Kidney (tissue), 14 donors: ENCODE measurements around the gene IGSF23. TPM values are rescaled to one million over a fixed set of nuclear protein-coding genes. Genes with fewer than 3 reads are reported as not detected.

Experiments
- DNase-seq, 5 donors: peaks; one replicate each; pipeline ENCODE4 v3.0.0-alpha.2; 2013 to 2020
- FAIRE-seq: peaks from 2 replicates; lab custom pipeline; 2012; peaks lifted over from hg19 to GRCh38; lab: Jason Lieb, UNC
- H3K27ac ChIP-seq, 2 donors: one replicate each; pipeline ENCODE4 v1.7.0; 2013; ENCODE audit warnings: low read depth in 2 of 2, low read length in 2 of 2, inconsistent platforms in 1 of 2
- H3K27me3 ChIP-seq: one replicate; pipeline ENCODE4 v1.7.1; 2013; ENCODE audit warnings: low read length, inconsistent platforms; ENCODE audit not compliant: control insufficient read depth, insufficient read depth
- H3K36me3 ChIP-seq, 3 donors: one replicate each; pipeline versions ENCODE4 v1.7.0 to v1.7.1; 2013; ENCODE audit warnings: low read length in 3 of 3, control low read depth in 1 of 3, inconsistent platforms in 1 of 3; ENCODE audit not compliant: insufficient read depth in 3 of 3, control insufficient read depth in 2 of 3
- H3K4me1 ChIP-seq, 3 donors: one replicate each; pipeline versions ENCODE4 v1.7.0 to v1.7.1; 2013; ENCODE audit warnings: low read length in 3 of 3, inconsistent platforms in 1 of 3, low read depth in 1 of 3; ENCODE audit not compliant: control insufficient read depth in 2 of 3, insufficient read depth in 2 of 3
- H3K4me3 ChIP-seq, 3 donors: one replicate each; pipeline versions ENCODE4 v1.7.0 to v1.8.1; 2013; ENCODE audit warnings: low read length in 3 of 3, control low read depth in 1 of 3, inconsistent platforms in 1 of 3
- H3K9ac ChIP-seq, 3 donors: one replicate each; pipeline versions ENCODE4 v1.7.0 to v1.7.1; 2013; ENCODE audit warnings: low read length in 3 of 3, control low read depth in 1 of 3, inconsistent platforms in 1 of 3
- H3K9me3 ChIP-seq, 3 donors: one replicate each; pipeline versions ENCODE4 v1.7.0 to v1.7.1; 2013; ENCODE audit warnings: low read length in 3 of 3, control low read depth in 1 of 3, inconsistent platforms in 1 of 3; ENCODE audit not compliant: control insufficient read depth in 2 of 3, insufficient read depth in 1 of 3
- intact Hi-C: fragments of 100-400 bp; cut with DNase I; formaldehyde crosslinking; loops from one replicate; pipeline ENCODE4 v1.11.1; 2022
- polyA plus RNA-seq: library from polyadenylated mRNA; stranded (reverse); fragments of 350-450 nt; fragmentation: Illumina TruSeq; extraction: RNeasy Lipid Tissue Mini Kit (QIAGEN cat#74804); gene quantifications from one replicate; pipeline ENCODE4 v1.2.3, GENCODE V29; 2014; ENCODE audit warnings: low read depth, low replicate concordance; ENCODE audit not compliant: insufficient read depth
- total RNA-seq: library from RNA; stranded (reverse); fragmentation: NEBNext Ultra II Directional; extraction: Animal tissue kit (Norgen Biotek cat#: 25700); gene quantifications from one replicate; pipeline ENCODE4 v1.2.1, GENCODE V29; 2021
- TF ChIP-seq, protein P1 (sequence below): IDR thresholded peaks from 3 replicates; pipeline ENCODE4 v1.5.1; 2012; ENCODE audit warnings: mild to moderate bottlenecking, moderate library complexity, borderline replicate concordance; ENCODE audit not compliant: insufficient read depth; ENCODE audit errors: extremely low read depth
- donor health status: control.
- donor health status: control.
- donor health status: control.
- donor health status: control.
- donor health status: control.
- donor health status: DM: yes; HTN: yes; CAD: no.
- donor health status: Normal renal cell carcinoma (clear cell type).

IGSF23 gene
- total and polyA plus RNA-seq, 2 donors from 2014 or later = not detected

DNA sequence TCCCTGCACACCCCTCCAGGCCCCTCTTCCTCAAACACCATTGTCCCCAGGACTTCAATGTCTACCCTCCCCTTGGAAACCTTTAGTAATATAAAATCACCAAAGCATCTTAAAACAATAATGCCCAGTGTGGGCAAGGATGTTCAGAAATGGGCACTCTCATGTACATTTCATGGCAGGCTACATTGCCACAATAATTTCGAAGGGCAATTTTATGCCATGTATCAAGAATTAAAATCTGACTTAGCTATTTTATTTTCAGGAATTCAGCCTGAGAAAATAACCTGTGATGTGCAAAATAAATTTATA lies 35.8 kb upstream of the IGSF23 start:
- FAIRE-seq = no peak
- H3K4me3 ChIP-seq = no peak overlapping the region
- H3K27me3 ChIP-seq = no peaks in the 10 kb centered on the region
- no peak overlapping the region for H3K27ac ChIP-seq
- peaks cover 0 to 5% (median 3%) of the 10 kb centered on the region in 3 donors for H3K4me1 ChIP-seq
- H3K36me3 ChIP-seq = no peaks in the 10 kb centered on the region
- DNase-seq = no peak
- no peak overlapping the region for H3K9ac ChIP-seq
- H3K9me3 ChIP-seq = no peaks in the 10 kb centered on the region
- intact Hi-C loops = no loop called here
- TF ChIP-seq, protein P1, sequence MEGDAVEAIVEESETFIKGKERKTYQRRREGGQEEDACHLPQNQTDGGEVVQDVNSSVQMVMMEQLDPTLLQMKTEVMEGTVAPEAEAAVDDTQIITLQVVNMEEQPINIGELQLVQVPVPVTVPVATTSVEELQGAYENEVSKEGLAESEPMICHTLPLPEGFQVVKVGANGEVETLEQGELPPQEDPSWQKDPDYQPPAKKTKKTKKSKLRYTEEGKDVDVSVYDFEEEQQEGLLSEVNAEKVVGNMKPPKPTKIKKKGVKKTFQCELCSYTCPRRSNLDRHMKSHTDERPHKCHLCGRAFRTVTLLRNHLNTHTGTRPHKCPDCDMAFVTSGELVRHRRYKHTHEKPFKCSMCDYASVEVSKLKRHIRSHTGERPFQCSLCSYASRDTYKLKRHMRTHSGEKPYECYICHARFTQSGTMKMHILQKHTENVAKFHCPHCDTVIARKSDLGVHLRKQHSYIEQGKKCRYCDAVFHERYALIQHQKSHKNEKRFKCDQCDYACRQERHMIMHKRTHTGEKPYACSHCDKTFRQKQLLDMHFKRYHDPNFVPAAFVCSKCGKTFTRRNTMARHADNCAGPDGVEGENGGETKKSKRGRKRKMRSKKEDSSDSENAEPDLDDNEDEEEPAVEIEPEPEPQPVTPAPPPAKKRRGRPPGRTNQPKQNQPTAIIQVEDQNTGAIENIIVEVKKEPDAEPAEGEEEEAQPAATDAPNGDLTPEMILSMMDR = no peak

DNA sequence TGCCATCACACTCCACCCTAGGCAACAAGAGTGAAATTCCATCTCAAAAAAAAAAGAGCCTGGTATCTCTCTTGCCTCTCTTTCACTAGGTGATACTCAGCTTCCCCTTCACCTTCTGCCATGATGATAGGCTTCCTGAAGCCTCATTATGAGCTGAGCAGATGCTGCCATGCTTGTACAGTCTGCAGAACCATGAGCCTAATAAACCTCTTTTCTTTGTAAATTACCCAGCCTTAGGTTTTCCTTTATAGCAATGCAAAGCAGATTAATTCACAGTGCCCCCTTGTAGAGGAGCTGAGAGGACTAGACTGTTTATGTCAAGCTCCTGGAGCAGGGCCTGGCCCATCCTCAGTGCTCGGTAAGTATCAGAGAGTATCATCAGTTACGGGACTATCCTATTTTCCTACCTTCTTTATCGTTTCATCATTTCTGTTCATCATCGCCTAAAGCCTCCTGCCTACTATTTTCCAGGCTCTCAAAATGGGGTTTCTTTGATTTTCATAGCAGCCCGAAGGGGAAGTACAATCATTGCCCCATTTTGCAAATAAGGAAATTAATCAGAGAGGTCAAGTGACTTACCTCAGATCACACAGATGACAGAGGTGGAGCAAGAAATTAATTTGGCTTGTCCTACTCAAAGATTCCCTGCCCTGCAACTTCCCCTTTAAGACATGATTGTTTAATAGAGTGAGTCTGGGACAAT lies 33.5 kb upstream of the IGSF23 start:
- no peaks in the 10 kb centered on the region for H3K27me3 ChIP-seq
- H3K27ac ChIP-seq = no peak overlapping the region
- TF ChIP-seq, protein P1 = no peak
- no peak for DNase-seq
- no peaks in the 10 kb centered on the region for H3K4me1 ChIP-seq
- H3K9ac ChIP-seq = no peak overlapping the region
- H3K9me3 ChIP-seq = no peaks in the 10 kb centered on the region
- no peak overlapping the region for H3K4me3 ChIP-seq
- intact Hi-C loops = no loop called here
- no peaks in the 10 kb centered on the region for H3K36me3 ChIP-seq
- no peak for FAIRE-seq

DNA sequence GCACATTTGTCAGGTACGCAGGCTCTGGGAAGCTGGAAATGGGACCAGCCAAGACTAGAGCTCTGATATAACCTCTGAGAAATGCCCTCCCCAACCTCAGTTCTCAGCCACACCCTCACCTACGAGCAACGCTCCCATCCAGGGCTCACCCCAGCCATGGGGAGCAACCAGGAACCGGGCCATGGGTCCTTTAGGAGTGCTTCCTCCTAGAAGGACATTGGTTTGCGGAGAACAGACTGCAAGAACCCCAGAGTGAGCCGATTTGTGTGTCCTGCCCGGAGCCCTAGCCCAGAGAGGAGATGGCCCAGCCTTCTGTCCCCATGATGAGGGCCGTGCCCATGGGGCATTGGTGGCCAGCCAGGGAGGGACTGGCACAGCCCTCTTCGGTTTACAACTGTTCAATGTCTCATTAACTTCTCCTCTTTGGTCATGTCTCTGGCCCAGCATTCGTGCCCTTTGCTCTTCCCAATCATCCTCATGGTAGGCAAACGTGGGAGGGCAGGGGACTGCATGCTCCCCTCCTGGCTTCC lies 32.9 kb upstream of the IGSF23 start:
- intact Hi-C loops = no loop called here
- FAIRE-seq (no peak), DNase-seq (no peak)
- TF ChIP-seq, protein P1 = no peak
- H3K4me1 ChIP-seq = no peaks in the 10 kb centered on the region
- H3K4me3 ChIP-seq = no peak overlapping the region
- H3K36me3 ChIP-seq = no peaks in the 10 kb centered on the region
- no peak overlapping the region for H3K27ac ChIP-seq
- no peaks in the 10 kb centered on the region for H3K27me3 ChIP-seq
- H3K9me3 ChIP-seq = no peaks in the 10 kb centered on the region
- no peak overlapping the region for H3K9ac ChIP-seq
